ENCODE measurements around the gene ANKH. TPM values are rescaled to one million over a fixed set of nuclear protein-coding genes. Genes with fewer than 3 reads are reported as not detected.

ANKH gene
- total RNA-seq, 1 experiment from 2014 or later, result 4.7 TPM

- Mint-ChIP-seq H3K4me1 (ENCODE audit: low read depth, unreplicated experiment) (no peaks in the 10 kb centered on the region), H3K4me3 (ENCODE audit: unreplicated experiment) (no peak overlapping the region), H3K36me3 (ENCODE audit: insufficient read depth, unreplicated experiment) (peaks cover 67% of the 10 kb centered on the region), H3K27me3 (ENCODE audit: insufficient read depth, unreplicated experiment) (no peaks in the 10 kb centered on the region), H3K27ac (ENCODE audit: unreplicated experiment) (no peak overlapping the region), H3K9me3 (ENCODE audit: unreplicated experiment) (no peaks in the 10 kb centered on the region)
- DNase-seq, result no peak
- no peaks in the 10 kb centered on the region for H3K9me3 ChIP-seq
- CTCF ChIA-PET, result no interaction called here
- H3K27me3 ChIP-seq (replicated peaks; ENCODE audit: control insufficient read depth, insufficient read depth, low read length), result no peaks in the 10 kb centered on the region
- intact Hi-C loops (cut with micrococcal nuclease; ENCODE audit: unreplicated experiment), result no loop called here
- no peaks in the 10 kb centered on the region; the same call in 1 of the 2 replicates for H3K36me3 ChIP-seq (ENCODE audit: control insufficient read depth, insufficient read depth, low read length)
- H3K4me1 ChIP-seq, result no peaks in the 10 kb centered on the region
- POLR2A ChIA-PET, result no interaction called here
- no peak for TF ChIP-seq CTCF (IDR thresholded peaks at IDR 0.05; ENCODE audit: insufficient read depth in 1 of 2, low read depth in 1 of 2, low read length in 1 of 2, severe bottlenecking in 1 of 2, unreplicated experiment in 1 of 2)
- no peak overlapping the region for H3K4me3 ChIP-seq (ENCODE audit: low read depth, low read length)
- BruUV-seq (replicated peaks), result no TSS peak
Observed at GRCh38 chr5:14695152-14695551, 176.4 kb downstream of the ANKH start.

- no peaks in the 10 kb centered on the region for H3K4me1 Mint-ChIP-seq (ENCODE audit: low read depth, unreplicated experiment)
- H3K4me3 Mint-ChIP-seq (ENCODE audit: unreplicated experiment), result no peak overlapping the region
- ChIA-PET CTCF (no interaction called here), POLR2A (no interaction called here)
- intact Hi-C loops (cut with micrococcal nuclease; ENCODE audit: unreplicated experiment), result no loop called here
- peaks cover 72% of the 10 kb centered on the region for H3K36me3 Mint-ChIP-seq (ENCODE audit: insufficient read depth, unreplicated experiment)
- no peak for TF ChIP-seq CTCF (IDR thresholded peaks at IDR 0.05; ENCODE audit: insufficient read depth in 1 of 2, low read depth in 1 of 2, low read length in 1 of 2, severe bottlenecking in 1 of 2, unreplicated experiment in 1 of 2)
- H3K27ac Mint-ChIP-seq (ENCODE audit: unreplicated experiment), result no peak overlapping the region
- no peaks in the 10 kb centered on the region for H3K9me3 Mint-ChIP-seq (ENCODE audit: unreplicated experiment)
- H3K36me3 ChIP-seq (ENCODE audit: control insufficient read depth, insufficient read depth, low read length), result peaks cover 2% of the 10 kb centered on the region
- H3K27me3 Mint-ChIP-seq (ENCODE audit: insufficient read depth, unreplicated experiment), result no peaks in the 10 kb centered on the region
- no peak overlapping the region for H3K4me3 ChIP-seq (ENCODE audit: low read depth, low read length)
- no TSS peak for BruUV-seq (replicated peaks)
- DNase-seq, result no peak
- no peaks in the 10 kb centered on the region for H3K27me3 ChIP-seq (replicated peaks; ENCODE audit: control insufficient read depth, insufficient read depth, low read length)
- H3K9me3 ChIP-seq, result no peaks in the 10 kb centered on the region
- H3K4me1 ChIP-seq, result no peaks in the 10 kb centered on the region
Observed at GRCh38 chr5:14693070-14693469, 178.5 kb downstream of the ANKH start.

- Mint-ChIP-seq H3K27ac (ENCODE audit: unreplicated experiment) (no peak overlapping the region), H3K9me3 (ENCODE audit: unreplicated experiment) (no peaks in the 10 kb centered on the region), H3K27me3 (ENCODE audit: insufficient read depth, unreplicated experiment) (no peaks in the 10 kb centered on the region), H3K36me3 (ENCODE audit: insufficient read depth, unreplicated experiment) (peaks cover 80% of the 10 kb centered on the region), H3K4me3 (ENCODE audit: unreplicated experiment) (no peak overlapping the region), H3K4me1 (ENCODE audit: low read depth, unreplicated experiment) (no peaks in the 10 kb centered on the region)
- H3K4me1 ChIP-seq, result no peaks in the 10 kb centered on the region
- no peak for TF ChIP-seq CTCF (IDR thresholded peaks at IDR 0.05; ENCODE audit: insufficient read depth in 1 of 2, low read depth in 1 of 2, low read length in 1 of 2, severe bottlenecking in 1 of 2, unreplicated experiment in 1 of 2)
- intact Hi-C loops (cut with micrococcal nuclease; ENCODE audit: unreplicated experiment), result no loop called here
- DNase-seq, result no peak
- no peaks in the 10 kb centered on the region for H3K9me3 ChIP-seq
- H3K36me3 ChIP-seq (ENCODE audit: control insufficient read depth, insufficient read depth, low read length), result peaks cover 4% of the 10 kb centered on the region; the same call in 1 of the 2 replicates
- POLR2A ChIA-PET, result no interaction called here
- H3K4me3 ChIP-seq (ENCODE audit: low read depth, low read length), result no peak overlapping the region
- no peaks in the 10 kb centered on the region for H3K27me3 ChIP-seq (replicated peaks; ENCODE audit: control insufficient read depth, insufficient read depth, low read length)
- BruUV-seq (replicated peaks), result no TSS peak
- CTCF ChIA-PET, result no interaction called here
Observed at GRCh38 chr5:14687023-14687665, 184.4 kb downstream of the ANKH start.

Data from Caco-2 (cell line).